HEK293T (cell line): Measurements from ENCODE around the gene BBX.

Experiments
- ARNT ChIP-seq: fragments of 450-650 bp; IDR thresholded peaks from 2 replicates; pipeline ENCODE4 v1.6.1; 2017; ENCODE audit warnings: mild to moderate bottlenecking
- FOXM1 ChIP-seq: fragments of 450-650 bp; IDR thresholded peaks from 2 replicates; pipeline ENCODE4 v1.6.1; 2017; ENCODE audit warnings: mild to moderate bottlenecking, borderline replicate concordance
- SP1 ChIP-seq: fragments of 450-650 bp; IDR thresholded peaks from 2 replicates; pipeline ENCODE4 v1.6.1; 2017
- ZNF384 ChIP-seq: fragments of 450-650 bp; IDR thresholded peaks from 2 replicates; pipeline ENCODE4 v1.6.1; 2016

DNA sequence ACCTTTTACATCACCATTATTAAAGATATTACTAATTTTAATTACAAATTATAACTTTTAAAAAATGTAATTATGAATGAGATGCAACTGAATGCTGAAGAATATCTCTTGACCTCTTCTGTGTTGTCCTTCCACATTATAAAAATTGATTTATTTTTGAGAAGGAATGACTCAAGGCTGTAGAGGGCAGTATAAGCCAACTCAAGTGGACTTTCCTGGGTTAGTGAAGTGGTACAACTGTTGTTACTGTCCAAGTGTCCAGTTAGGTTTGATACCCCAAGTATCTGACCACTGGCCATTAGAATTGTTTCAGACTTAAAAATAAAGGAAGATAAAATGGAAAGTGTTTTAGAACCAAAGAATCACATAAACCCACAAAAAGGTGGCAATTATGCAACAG lies 51.9 kb downstream of the BBX start:
- TF ChIP-seq FOXM1 = no peak
- TF ChIP-seq ZNF384 = no peak
- TF ChIP-seq ARNT = no peak
- no peak for TF ChIP-seq SP1
